Body of pancreas (tissue), 4 donors: ENCODE results near the gene EIF2AK2. TPM values are rescaled to one million over a fixed set of nuclear protein-coding genes. Genes with fewer than 3 reads are reported as not detected.

Source experiments
- ATAC-seq: fragments of 150-250 bp; one replicate; pipeline ENCODE4 v1.9.1; 2016
- DNase-seq, 4 donors: peaks; one replicate each; pipeline ENCODE4 v3.0.0-alpha.2; 2019
- H3K27ac ChIP-seq, 4 donors: fragments of 200-600 bp; sonication (generic); 1 replicate in 3 of 4; 2 replicates in 1 of 4; pipeline versions ENCODE4 v1.5.1 to v1.6.1; 2016 to 2019; ENCODE audit warnings: mild to moderate bottlenecking in 1 of 4, mixed read lengths in 1 of 4, moderate library complexity in 1 of 4
- H3K27me3 ChIP-seq, 2 donors: fragments of 200-600 bp; sonication (generic); one replicate each; pipeline ENCODE4 v1.6.0; 2016; ENCODE audit warnings: mild to moderate bottlenecking in 1 of 2
- H3K36me3 ChIP-seq, 2 donors: fragments of 200-600 bp; sonication (generic); replicated peaks in 1 of 2; 2 replicates each; pipeline ENCODE4 v1.5.1; 2016; ENCODE audit warnings: low read depth in 2 of 2; ENCODE audit not compliant: insufficient read depth in 1 of 2
- H3K4me1 ChIP-seq: fragments of 200-600 bp; sonication (generic); one replicate; pipeline ENCODE4 v1.6.0; 2016
- H3K4me3 ChIP-seq, 2 donors: fragments of 200-600 bp; sonication (generic); 1 replicate in 1 of 2; 2 replicates in 1 of 2; pipeline ENCODE4 v1.5.1; 2016 to 2019
- H3K9me3 ChIP-seq, 3 donors: fragments of 200-600 bp; sonication (generic); 1 replicate in 2 of 3; 2 replicates in 1 of 3; pipeline ENCODE4 v1.5.1; 2016
- POLR2A ChIP-seq, 3 donors: fragments of 450-650 bp; IDR thresholded peaks; one replicate each; pipeline ENCODE4 v1.6.1; 2016; ENCODE audit warnings: antibody characterized with exemption in 3 of 3, mild to moderate bottlenecking in 2 of 3
- WGBS, 2 donors: methylation state at CpG; one replicate each; pipeline ENCODE4 v1.1.5; 2017; 5-methylcytosine and 5-hydroxymethylcytosine counted together
- intact Hi-C: fragments of 100-400 bp; cut with DNase I; formaldehyde crosslinking; loops from one replicate; pipeline ENCODE4 v1.15.1; 2023
- total RNA-seq, 2 donors: library from RNA; depleted of rRNA; stranded (reverse); fragments of >200 nt; gene quantifications; one replicate each; pipeline ENCODE4 v1.1.0, GENCODE V29; 2016
- TF ChIP-seq, protein P1 (sequence below), 7 experiments: fragments of 450-650 bp in 4 of 7; fragments of 200-600 bp in 3 of 7; sonication (generic) in 3 of 7; IDR thresholded peaks; one replicate each; pipeline ENCODE4 v1.5.1; 2016 to 2019; ENCODE audit warnings: antibody characterized with exemption in 7 of 7

EIF2AK2 gene
- total RNA-seq, 2 donors from 2014 or later: 18.9 to 39.9 TPM

DNA sequence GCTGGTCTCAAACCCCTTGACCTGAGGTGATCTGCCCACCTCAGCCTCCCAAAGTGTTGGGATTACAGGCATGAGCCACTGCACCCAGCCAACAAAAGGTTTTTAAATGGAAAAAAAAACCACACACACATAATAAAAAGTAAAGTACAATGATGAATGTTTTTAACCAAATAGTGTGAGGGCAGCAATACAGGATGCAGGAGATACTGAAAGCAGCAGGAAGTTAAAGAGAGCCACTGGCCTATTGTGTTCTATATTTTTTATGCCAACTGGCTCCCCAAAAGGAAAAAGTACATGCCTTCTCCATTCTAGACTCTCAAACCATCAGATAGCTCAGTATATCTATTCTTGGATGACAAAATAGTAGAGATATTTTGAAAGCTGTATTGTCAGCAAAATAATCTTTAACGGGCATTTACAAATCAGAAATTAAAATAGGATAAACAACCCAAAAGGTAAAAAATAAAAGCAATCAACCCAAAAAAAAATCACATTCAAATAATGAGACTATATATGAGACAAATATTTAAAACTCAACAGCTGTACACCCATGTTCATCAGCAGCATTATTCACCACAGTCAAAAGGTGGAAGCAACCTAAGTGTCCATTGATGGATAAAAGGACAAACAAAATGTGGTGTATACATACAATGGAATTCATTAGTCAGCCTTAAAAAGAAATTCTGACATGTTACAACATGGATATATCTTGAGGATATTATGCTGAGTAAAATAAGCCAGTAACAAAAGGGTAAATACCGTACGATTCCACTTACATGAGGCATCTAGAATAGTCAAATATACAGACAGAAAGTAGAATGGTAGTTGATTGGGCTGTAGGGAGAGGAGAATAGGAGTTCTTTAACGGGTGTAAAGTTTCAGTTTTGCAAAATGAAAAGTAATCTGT lies 46.2 kb downstream of the EIF2AK2 start:
- no peaks in the 10 kb centered on the region for H3K27me3 ChIP-seq
- no peaks in the 10 kb centered on the region for H3K4me1 ChIP-seq
- WGBS, 2 donors: 91 to 95% methylated on average over 4 of the region's 4 CpGs
- no peak overlapping the region for H3K27ac ChIP-seq
- no peak for ATAC-seq
- TF ChIP-seq, protein P1, sequence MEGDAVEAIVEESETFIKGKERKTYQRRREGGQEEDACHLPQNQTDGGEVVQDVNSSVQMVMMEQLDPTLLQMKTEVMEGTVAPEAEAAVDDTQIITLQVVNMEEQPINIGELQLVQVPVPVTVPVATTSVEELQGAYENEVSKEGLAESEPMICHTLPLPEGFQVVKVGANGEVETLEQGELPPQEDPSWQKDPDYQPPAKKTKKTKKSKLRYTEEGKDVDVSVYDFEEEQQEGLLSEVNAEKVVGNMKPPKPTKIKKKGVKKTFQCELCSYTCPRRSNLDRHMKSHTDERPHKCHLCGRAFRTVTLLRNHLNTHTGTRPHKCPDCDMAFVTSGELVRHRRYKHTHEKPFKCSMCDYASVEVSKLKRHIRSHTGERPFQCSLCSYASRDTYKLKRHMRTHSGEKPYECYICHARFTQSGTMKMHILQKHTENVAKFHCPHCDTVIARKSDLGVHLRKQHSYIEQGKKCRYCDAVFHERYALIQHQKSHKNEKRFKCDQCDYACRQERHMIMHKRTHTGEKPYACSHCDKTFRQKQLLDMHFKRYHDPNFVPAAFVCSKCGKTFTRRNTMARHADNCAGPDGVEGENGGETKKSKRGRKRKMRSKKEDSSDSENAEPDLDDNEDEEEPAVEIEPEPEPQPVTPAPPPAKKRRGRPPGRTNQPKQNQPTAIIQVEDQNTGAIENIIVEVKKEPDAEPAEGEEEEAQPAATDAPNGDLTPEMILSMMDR (IDR thresholded peaks at IDR 0.05): no peak
- TF ChIP-seq POLR2A (IDR thresholded peaks at IDR 0.05): no peak
- intact Hi-C loops: no loop called here
- no peak overlapping the region for H3K4me3 ChIP-seq
- H3K36me3 ChIP-seq: peaks cover 0 to 14% of the 10 kb centered on the region in 2 donors
- no peak for DNase-seq
- no peaks in the 10 kb centered on the region for H3K9me3 ChIP-seq

DNA sequence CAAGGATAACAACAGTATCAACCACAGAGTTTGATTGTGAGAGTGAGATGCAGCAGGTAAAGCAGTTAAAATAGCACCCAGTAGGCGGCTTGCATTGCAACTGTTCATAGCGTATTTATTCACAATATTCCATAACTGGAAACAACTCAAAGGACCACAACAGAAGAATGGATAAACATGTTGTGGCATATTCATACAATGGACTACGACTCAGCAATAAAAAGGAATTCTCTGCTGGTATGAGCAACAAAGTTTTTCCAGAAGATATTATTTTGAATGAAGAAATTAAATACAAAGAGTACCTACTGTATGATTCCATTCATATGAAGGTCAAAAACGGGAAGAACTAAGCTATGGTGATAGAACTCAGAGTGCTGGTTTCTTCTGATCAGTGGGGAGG lies 47.3 kb downstream of the EIF2AK2 start:
- 94 to 97% methylated on average over 4 of the region's 4 CpGs for WGBS, 2 donors
- peaks cover 0 to 14% of the 10 kb centered on the region in 2 donors for H3K36me3 ChIP-seq
- H3K27ac ChIP-seq: no peak overlapping the region
- no peak for ATAC-seq
- no peak for DNase-seq
- no peaks in the 10 kb centered on the region for H3K27me3 ChIP-seq
- TF ChIP-seq POLR2A (IDR thresholded peaks at IDR 0.05): no peak
- TF ChIP-seq, protein P1 (IDR thresholded peaks at IDR 0.05): no peak
- H3K4me3 ChIP-seq: no peak overlapping the region
- no peaks in the 10 kb centered on the region for H3K9me3 ChIP-seq
- intact Hi-C loops: no loop called here
- H3K4me1 ChIP-seq: no peaks in the 10 kb centered on the region

DNA sequence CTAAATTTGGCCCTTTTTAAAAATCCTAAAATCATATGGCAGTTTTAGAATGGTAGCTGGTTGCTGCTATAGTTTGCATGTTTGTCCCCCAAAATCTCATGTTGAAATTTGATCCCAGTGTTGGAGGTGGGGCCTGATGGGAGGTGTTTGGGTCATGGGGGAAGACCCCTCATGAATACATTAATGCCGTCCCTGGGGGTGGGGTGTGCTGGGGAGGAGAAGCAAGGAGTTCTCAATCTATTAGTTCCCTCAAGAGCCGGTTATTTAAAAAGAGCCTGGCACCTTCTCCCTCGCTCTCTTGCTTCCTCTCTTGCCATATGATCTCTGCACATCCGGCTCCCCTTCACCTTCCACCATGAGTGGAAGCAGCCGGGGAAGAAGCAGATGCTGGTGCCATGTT lies 51.6 kb downstream of the EIF2AK2 start:
- intact Hi-C loops: no loop called here
- H3K9me3 ChIP-seq: no peaks in the 10 kb centered on the region
- no peak overlapping the region for H3K27ac ChIP-seq
- ATAC-seq: no peak
- no peaks in the 10 kb centered on the region for H3K27me3 ChIP-seq
- H3K36me3 ChIP-seq: peaks cover 0 to 9% of the 10 kb centered on the region in 2 donors
- DNase-seq: no peak
- no peaks in the 10 kb centered on the region for H3K4me1 ChIP-seq
- 89 to 90% methylated on average over 5 of the region's 5 CpGs for WGBS, 2 donors
- no peak overlapping the region for H3K4me3 ChIP-seq
- no peak for TF ChIP-seq POLR2A (IDR thresholded peaks at IDR 0.05)
- TF ChIP-seq, protein P1 (IDR thresholded peaks at IDR 0.05): no peak

DNA sequence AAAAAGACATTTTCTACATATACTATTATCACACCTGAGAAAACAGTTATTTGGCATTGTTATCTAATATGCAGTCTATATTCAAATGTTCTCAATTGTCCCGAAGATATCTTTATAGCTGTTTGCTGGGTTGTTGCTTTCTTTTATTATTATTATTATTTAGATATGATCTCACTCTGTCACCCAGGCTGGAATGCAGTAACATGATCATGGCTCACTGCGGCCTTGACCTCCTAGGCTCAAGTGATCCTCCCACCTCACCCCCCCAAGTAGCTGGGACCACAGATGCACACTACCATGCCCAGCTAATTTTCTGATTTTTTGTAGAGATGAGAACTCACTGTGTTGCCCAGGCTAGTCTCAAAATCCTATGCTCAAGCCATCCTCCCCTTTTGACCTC lies 52.6 kb downstream of the EIF2AK2 start:
- TF ChIP-seq, protein P1 (IDR thresholded peaks at IDR 0.05): no peak
- no peak for TF ChIP-seq POLR2A (IDR thresholded peaks at IDR 0.05)
- 94 to 100% methylated on average over 2 of the region's 2 CpGs for WGBS, 2 donors
- peaks cover 0 to 10% of the 10 kb centered on the region in 2 donors for H3K36me3 ChIP-seq
- ATAC-seq: no peak
- no peak for DNase-seq
- no peaks in the 10 kb centered on the region for H3K9me3 ChIP-seq
- intact Hi-C loops: no loop called here
- no peak overlapping the region for H3K27ac ChIP-seq
- H3K4me1 ChIP-seq: no peaks in the 10 kb centered on the region
- no peak overlapping the region for H3K4me3 ChIP-seq
- no peaks in the 10 kb centered on the region for H3K27me3 ChIP-seq

DNA sequence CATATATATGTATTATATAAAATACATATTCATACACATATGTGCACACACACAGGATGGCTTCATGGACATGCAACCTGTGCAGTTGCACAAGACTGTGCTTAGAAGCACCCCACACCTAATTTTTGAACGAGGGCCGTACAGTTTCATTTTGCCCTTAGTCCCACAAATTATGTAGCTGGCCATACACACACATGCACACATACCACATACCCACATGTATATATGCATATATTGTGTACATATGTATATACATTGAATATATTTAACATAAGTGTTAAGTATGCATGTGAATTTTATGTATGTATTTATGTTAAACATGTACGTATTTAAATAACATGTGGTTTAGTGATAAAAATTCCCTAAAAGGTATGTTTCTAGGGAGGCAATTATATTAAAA lies 54.2 kb downstream of the EIF2AK2 start:
- Histone ChIP-seq H3K27ac (no peak overlapping the region), H3K4me1 (no peaks in the 10 kb centered on the region), H3K9me3 (no peaks in the 10 kb centered on the region), H3K27me3 (no peaks in the 10 kb centered on the region), H3K4me3 (no peak overlapping the region), H3K36me3 (peaks cover 0 to 8% of the 10 kb centered on the region in 2 donors)
- intact Hi-C loops: no loop called here
- no peak for TF ChIP-seq POLR2A (IDR thresholded peaks at IDR 0.05)
- TF ChIP-seq, protein P1 (IDR thresholded peaks at IDR 0.05): no peak
- ATAC-seq: no peak
- WGBS, 2 donors: 88 to 92% methylated on average over 3 of the region's 3 CpGs
- no peak for DNase-seq
